A549 (cell line): Measurements from ENCODE around the gene DCP1A. TPM values are rescaled to one million over a fixed set of nuclear protein-coding genes. Genes with fewer than 3 reads are reported as not detected.

Experiments used
- ATAC-seq, 2 experiments: fragments of 200-7000 bp in 1 of 2; fragments of >200 bp in 1 of 2; cut with Nextera tagmentation in 1 of 2; cut with Tn5 transposase in 1 of 2; 3 replicates each; pipeline versions ENCODE4 v1.8.0 to v1.9.1; 2018 to 2020; ENCODE audit warnings: mild to moderate bottlenecking in 1 of 2, moderate library complexity in 1 of 2
- CTCF ChIA-PET: fragments of 300-600 bp; sonication (Branson Sonifier 250); formaldehyde crosslinking; extraction: SDS; loops from one replicate; lab custom pipeline; 2021; ENCODE audit warnings: antibody characterized with exemption, inconsistent platforms; lab: Yijun Ruan, JAX
- POLR2A ChIA-PET: fragments of 350-600 bp; formaldehyde crosslinking; extraction: SDS; loops from one replicate; lab custom pipeline; 2021; ENCODE audit warnings: antibody characterized with exemption, inconsistent platforms; lab: Yijun Ruan, JAX
- DNase-seq, 2 experiments: peaks; one replicate each; pipeline versions ENCODE4 v3.0.0 to v3.0.0-alpha.2; 2011 to 2016; ENCODE audit warnings: low read depth in 1 of 2, low spot score in 1 of 2
- FAIRE-seq: peaks from 2 replicates; lab custom pipeline; 2011; peaks lifted over from hg19 to GRCh38; lab: Jason Lieb, UNC
- H3K27ac ChIP-seq, 2 experiments: fragments of >200 bp; sonication (Bioruptor Twin); formaldehyde crosslinking; 3 replicates each; pipeline ENCODE4 v1.5.1; 2016 to 2017
- H3K4me1 ChIP-seq: fragments of >200 bp; sonication (Bioruptor Twin); formaldehyde crosslinking; 3 replicates; pipeline ENCODE4 v1.6.1; 2016
- H3K4me2 ChIP-seq: fragments of >200 bp; sonication (Bioruptor Twin); formaldehyde crosslinking; 3 replicates; pipeline ENCODE4 v1.6.1; 2016
- H3K4me3 ChIP-seq: fragments of >200 bp; sonication (Bioruptor Twin); formaldehyde crosslinking; 3 replicates; pipeline ENCODE4 v1.5.1; 2016
- H3K9me3 ChIP-seq: fragments of >200 bp; sonication (Bioruptor Twin); formaldehyde crosslinking; 3 replicates; pipeline ENCODE4 v1.6.1; 2016
- BHLHE40 ChIP-seq: IDR thresholded peaks from 2 replicates; pipeline ENCODE4 v1.6.1; 2012; ENCODE audit warnings: low read depth, low read length, inconsistent platforms
- CBX2 ChIP-seq: fragments of 200-600 bp; sonication (generic); IDR thresholded peaks from 2 replicates; pipeline ENCODE4 v1.6.1; 2016; ENCODE audit warnings: low read depth, mild to moderate bottlenecking, borderline replicate concordance
- CEBPB ChIP-seq, 2 experiments: fragments of >200 bp in 1 of 2; sonication (Bioruptor Twin) in 1 of 2; formaldehyde crosslinking in 1 of 2; IDR thresholded peaks; 2 replicates each; pipeline ENCODE4 v1.6.1; 2012 to 2016
- CHD4 ChIP-seq: fragments of 200-600 bp; sonication (generic); IDR thresholded peaks from 2 replicates; pipeline ENCODE4 v1.6.1; 2016; ENCODE audit warnings: antibody characterized with exemption, mild to moderate bottlenecking, borderline replicate concordance
- ESRRA ChIP-seq: fragments of 150-350 bp; IDR thresholded peaks from 2 replicates; pipeline ENCODE4 v1.6.1; 2014; ENCODE audit warnings: mild to moderate bottlenecking, low read length, borderline replicate concordance
- FOSB ChIP-seq: fragments of 250-450 bp; sonication (Bioruptor Pico); IDR thresholded peaks from 2 replicates; pipeline ENCODE4 v1.5.0; 2020; ENCODE audit warnings: mild to moderate bottlenecking, moderate library complexity
- FOSL2 ChIP-seq, 2 experiments: fragments of 450-650 bp in 1 of 2; fragments of >200 bp in 1 of 2; sonication (Bioruptor Twin) in 1 of 2; formaldehyde crosslinking; IDR thresholded peaks; 2 replicates each; pipeline versions ENCODE4 v1.5.0 to v1.6.1; 2016 to 2020; ENCODE audit warnings: mild to moderate bottlenecking in 1 of 2, moderate library complexity in 1 of 2
- GATA3 ChIP-seq: IDR thresholded peaks from 2 replicates; pipeline ENCODE4 v1.6.1; 2012; ENCODE audit warnings: borderline replicate concordance
- HEYL ChIP-seq: fragments of 250-450 bp; sonication (Bioruptor Pico); IDR thresholded peaks from 2 replicates; pipeline ENCODE4 v1.8.0; 2021; ENCODE audit warnings: mild to moderate bottlenecking, moderate library complexity
- HOXA7 ChIP-seq: fragments of 250-450 bp; sonication (Bioruptor Pico); IDR thresholded peaks from 2 replicates; pipeline ENCODE4 v1.5.0; 2020; ENCODE audit warnings: mild to moderate bottlenecking, moderate library complexity
- HOXB13 ChIP-seq: fragments of 250-450 bp; sonication (Bioruptor Pico); IDR thresholded peaks from 2 replicates; pipeline ENCODE4 v1.5.0; 2020; ENCODE audit warnings: low read depth, mild to moderate bottlenecking, moderate library complexity
- HOXB5 ChIP-seq: fragments of 250-450 bp; sonication (Bioruptor Pico); IDR thresholded peaks from 2 replicates; pipeline ENCODE4 v1.5.0; 2020; ENCODE audit warnings: mild to moderate bottlenecking, moderate library complexity
- JUNB ChIP-seq: fragments of >200 bp; sonication (Bioruptor Twin); formaldehyde crosslinking; IDR thresholded peaks from 2 replicates; pipeline ENCODE4 v1.6.1; 2016
- KDM5A ChIP-seq: fragments of 200-600 bp; sonication (generic); IDR thresholded peaks from 2 replicates; pipeline ENCODE4 v1.6.1; 2016; ENCODE audit warnings: antibody characterized with exemption, mild to moderate bottlenecking
- MAFK ChIP-seq: fragments of 450-650 bp; IDR thresholded peaks from 2 replicates; pipeline ENCODE4 v1.6.1; 2014; ENCODE audit not compliant: partially characterized antibody
- MAZ ChIP-seq: fragments of 150-350 bp; IDR thresholded peaks from 2 replicates; pipeline ENCODE4 v1.6.1; 2014; ENCODE audit warnings: antibody characterized with exemption, low read depth, low read length, borderline replicate concordance
- NFE2L2 ChIP-seq: fragments of 150-350 bp; conservative IDR thresholded peaks from 2 replicates; pipeline ENCODE4 v1.6.1; 2014; ENCODE audit warnings: low read length
- RAD21 ChIP-seq, 2 experiments: fragments of >200 bp in 1 of 2; sonication (Bioruptor Twin) in 1 of 2; formaldehyde crosslinking in 1 of 2; IDR thresholded peaks in 1 of 2; conservative IDR thresholded peaks in 1 of 2; 2 replicates in 1 of 2; 3 replicates in 1 of 2; pipeline ENCODE4 v1.6.1; 2012 to 2018; ENCODE audit warnings: inconsistent platforms in 1 of 2
- RCOR1 ChIP-seq: fragments of 150-350 bp; IDR thresholded peaks from 2 replicates; pipeline ENCODE4 v1.6.1; 2014; ENCODE audit warnings: antibody characterized with exemption, low read length, low read depth
- ZSCAN20 ChIP-seq: fragments of 250-450 bp; sonication (Bioruptor Pico); IDR thresholded peaks from 2 replicates; pipeline ENCODE4 v1.8.0; 2022; ENCODE audit warnings: mild to moderate bottlenecking, moderate library complexity
- WGBS: methylation state at CpG from one replicate; pipeline ENCODE4 v1.1.6; 2017; ENCODE audit errors: missing lambda C conversion rate; 5-methylcytosine and 5-hydroxymethylcytosine counted together
- polyA plus RNA-seq, 4 experiments: library from polyadenylated mRNA; depleted of rRNA in 3 of 4; stranded (reverse); fragments of >200 nt; fragmentation: RNase III in 1 of 4; extraction: RNeasy Plus Mini Kit Qiagen cat#74134 plus additional on column Dnase treatment in 1 of 4; gene quantifications; 2 replicates in 3 of 4; 3 replicates in 1 of 4; pipeline ENCODE4 v1.2.3, GENCODE V29; 2011 to 2017
- TF ChIP-seq, protein P1 (sequence below): fragments of 250-450 bp; sonication (Bioruptor Pico); IDR thresholded peaks from 2 replicates; pipeline ENCODE4 v1.5.0; 2020; ENCODE audit warnings: low read depth, mild to moderate bottlenecking, moderate library complexity
- TF ChIP-seq, protein P2 (sequence below): fragments of 150-350 bp; IDR thresholded peaks from 2 replicates; pipeline ENCODE4 v1.6.1; 2014; ENCODE audit warnings: low read depth, mild to moderate bottlenecking, low read length
- TF ChIP-seq, protein P3 (sequence below): IDR thresholded peaks from 2 replicates; pipeline ENCODE4 v1.6.1; 2012
- TF ChIP-seq, protein P4 (sequence below): fragments of >200 bp; sonication (Bioruptor Twin); formaldehyde crosslinking; IDR thresholded peaks from 3 replicates; pipeline ENCODE4 v1.5.1; 2016
- TF ChIP-seq, protein P5 (sequence below): fragments of >200 bp; sonication (Bioruptor Twin); formaldehyde crosslinking; IDR thresholded peaks from 3 replicates; pipeline ENCODE4 v1.6.1; 2016

DCP1A gene
- polyA plus RNA-seq, 2 of the 4 experiments (the other 2 are of a cell fraction): 7.3 to 27.4 TPM

DNA sequence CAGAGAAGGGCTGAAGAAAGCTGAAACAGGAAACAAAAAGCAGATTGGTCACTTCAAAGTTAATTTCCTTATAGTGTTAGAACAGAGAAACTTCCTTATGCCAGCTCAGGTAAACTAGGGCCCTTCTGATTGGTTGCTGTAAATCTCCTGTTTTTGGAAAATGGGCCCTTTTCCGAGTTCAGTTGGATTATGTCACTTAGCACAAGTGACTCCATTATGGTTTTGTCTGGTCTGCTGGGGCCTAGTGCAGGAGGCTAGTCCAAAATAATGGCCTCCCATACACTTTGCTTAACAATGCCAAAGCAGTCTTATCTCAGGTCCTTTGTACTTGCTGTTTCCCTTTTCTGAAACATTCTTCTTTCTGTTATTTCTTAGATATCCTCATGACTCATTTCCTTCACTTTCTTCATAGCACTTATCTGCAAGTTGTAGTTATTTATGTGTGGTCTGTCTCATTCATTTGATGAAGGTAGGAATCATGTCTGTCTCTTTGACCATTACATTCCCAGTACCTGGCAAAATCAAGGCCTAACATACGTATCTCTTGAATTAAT is 7.7 kb upstream of the DCP1A start (continued):
- TF ChIP-seq, protein P1, sequence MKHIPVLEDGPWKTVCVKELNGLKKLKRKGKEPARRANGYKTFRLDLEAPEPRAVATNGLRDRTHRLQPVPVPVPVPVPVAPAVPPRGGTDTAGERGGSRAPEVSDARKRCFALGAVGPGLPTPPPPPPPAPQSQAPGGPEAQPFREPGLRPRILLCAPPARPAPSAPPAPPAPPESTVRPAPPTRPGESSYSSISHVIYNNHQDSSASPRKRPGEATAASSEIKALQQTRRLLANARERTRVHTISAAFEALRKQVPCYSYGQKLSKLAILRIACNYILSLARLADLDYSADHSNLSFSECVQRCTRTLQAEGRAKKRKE (CRISPR knock-in tag): no peak
- TF ChIP-seq ZSCAN20: no peak
- TF ChIP-seq JUNB: no peak
- no peak for TF ChIP-seq HOXB13 (CRISPR knock-in tag)
- TF ChIP-seq, all 56 proteins: peak for 0

DNA sequence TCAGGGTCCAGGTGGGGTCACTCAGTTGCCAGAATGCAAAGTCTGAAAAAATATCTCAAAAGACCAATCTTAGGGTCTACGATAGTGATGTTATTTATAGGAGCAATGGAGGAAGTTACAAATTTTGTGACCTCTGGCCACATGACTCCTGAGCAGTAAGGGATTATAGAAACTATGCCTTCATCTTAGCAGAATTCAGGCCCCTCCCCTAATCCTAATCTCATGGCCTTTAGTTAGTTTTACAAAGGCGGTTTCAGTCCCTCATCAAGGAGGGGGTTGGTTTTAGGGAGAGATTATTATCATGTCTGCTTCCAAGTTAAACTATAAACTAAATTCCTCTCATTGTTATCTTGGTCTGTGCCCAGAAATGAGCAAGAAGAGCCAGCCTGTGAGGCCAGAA is 5.9 kb upstream of the DCP1A start:
- no peaks in the 10 kb centered on the region for H3K9me3 ChIP-seq
- no peak for ATAC-seq
- WGBS: 89% methylated on average over 2 of the region's 2 CpGs
- no peak overlapping the region for H3K4me2 ChIP-seq
- H3K4me3 ChIP-seq: no peak overlapping the region
- no peak for FAIRE-seq
- H3K27ac ChIP-seq: no peak overlapping the region
- peaks cover 14% of the 10 kb centered on the region; the same call in 2 of the 3 replicates for H3K4me1 ChIP-seq
- POLR2A ChIA-PET: no interaction called here
- TF ChIP-seq, protein P2, sequence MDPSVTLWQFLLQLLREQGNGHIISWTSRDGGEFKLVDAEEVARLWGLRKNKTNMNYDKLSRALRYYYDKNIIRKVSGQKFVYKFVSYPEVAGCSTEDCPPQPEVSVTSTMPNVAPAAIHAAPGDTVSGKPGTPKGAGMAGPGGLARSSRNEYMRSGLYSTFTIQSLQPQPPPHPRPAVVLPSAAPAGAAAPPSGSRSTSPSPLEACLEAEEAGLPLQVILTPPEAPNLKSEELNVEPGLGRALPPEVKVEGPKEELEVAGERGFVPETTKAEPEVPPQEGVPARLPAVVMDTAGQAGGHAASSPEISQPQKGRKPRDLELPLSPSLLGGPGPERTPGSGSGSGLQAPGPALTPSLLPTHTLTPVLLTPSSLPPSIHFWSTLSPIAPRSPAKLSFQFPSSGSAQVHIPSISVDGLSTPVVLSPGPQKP: no peak
- TF ChIP-seq ESRRA (no peak), KDM5A (no peak), RAD21 (conservative IDR thresholded peaks at IDR 0.05 in 1 of 2, IDR thresholded peaks at IDR 0.05 in 1 of 2) (no peak), HOXB5 (no peak), BHLHE40 (no peak), NFE2L2 (no peak), HEYL (CRISPR knock-in tag) (no peak), MAFK (no peak)
- TF ChIP-seq, protein P3, sequence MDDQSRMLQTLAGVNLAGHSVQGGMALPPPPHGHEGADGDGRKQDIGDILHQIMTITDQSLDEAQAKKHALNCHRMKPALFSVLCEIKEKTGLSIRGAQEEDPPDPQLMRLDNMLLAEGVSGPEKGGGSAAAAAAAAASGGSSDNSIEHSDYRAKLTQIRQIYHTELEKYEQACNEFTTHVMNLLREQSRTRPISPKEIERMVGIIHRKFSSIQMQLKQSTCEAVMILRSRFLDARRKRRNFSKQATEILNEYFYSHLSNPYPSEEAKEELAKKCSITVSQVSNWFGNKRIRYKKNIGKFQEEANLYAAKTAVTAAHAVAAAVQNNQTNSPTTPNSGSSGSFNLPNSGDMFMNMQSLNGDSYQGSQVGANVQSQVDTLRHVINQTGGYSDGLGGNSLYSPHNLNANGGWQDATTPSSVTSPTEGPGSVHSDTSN: no peak
- TF ChIP-seq, protein P1 (CRISPR knock-in tag): no peak
- TF ChIP-seq, protein P4, sequence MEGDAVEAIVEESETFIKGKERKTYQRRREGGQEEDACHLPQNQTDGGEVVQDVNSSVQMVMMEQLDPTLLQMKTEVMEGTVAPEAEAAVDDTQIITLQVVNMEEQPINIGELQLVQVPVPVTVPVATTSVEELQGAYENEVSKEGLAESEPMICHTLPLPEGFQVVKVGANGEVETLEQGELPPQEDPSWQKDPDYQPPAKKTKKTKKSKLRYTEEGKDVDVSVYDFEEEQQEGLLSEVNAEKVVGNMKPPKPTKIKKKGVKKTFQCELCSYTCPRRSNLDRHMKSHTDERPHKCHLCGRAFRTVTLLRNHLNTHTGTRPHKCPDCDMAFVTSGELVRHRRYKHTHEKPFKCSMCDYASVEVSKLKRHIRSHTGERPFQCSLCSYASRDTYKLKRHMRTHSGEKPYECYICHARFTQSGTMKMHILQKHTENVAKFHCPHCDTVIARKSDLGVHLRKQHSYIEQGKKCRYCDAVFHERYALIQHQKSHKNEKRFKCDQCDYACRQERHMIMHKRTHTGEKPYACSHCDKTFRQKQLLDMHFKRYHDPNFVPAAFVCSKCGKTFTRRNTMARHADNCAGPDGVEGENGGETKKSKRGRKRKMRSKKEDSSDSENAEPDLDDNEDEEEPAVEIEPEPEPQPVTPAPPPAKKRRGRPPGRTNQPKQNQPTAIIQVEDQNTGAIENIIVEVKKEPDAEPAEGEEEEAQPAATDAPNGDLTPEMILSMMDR: no peak
- TF ChIP-seq, protein P5, sequence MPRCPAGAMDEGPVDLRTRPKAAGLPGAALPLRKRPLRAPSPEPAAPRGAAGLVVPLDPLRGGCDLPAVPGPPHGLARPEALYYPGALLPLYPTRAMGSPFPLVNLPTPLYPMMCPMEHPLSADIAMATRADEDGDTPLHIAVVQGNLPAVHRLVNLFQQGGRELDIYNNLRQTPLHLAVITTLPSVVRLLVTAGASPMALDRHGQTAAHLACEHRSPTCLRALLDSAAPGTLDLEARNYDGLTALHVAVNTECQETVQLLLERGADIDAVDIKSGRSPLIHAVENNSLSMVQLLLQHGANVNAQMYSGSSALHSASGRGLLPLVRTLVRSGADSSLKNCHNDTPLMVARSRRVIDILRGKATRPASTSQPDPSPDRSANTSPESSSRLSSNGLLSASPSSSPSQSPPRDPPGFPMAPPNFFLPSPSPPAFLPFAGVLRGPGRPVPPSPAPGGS: no peak
- TF ChIP-seq, all 56 proteins: peak for 0
- CTCF ChIA-PET: interaction anchor here (0.7 kb wide), 1 partner anchor 25 kb away, joined by 3 read pairs; no protein-coding TSS in a partner anchor
- no peak for DNase-seq

DNA sequence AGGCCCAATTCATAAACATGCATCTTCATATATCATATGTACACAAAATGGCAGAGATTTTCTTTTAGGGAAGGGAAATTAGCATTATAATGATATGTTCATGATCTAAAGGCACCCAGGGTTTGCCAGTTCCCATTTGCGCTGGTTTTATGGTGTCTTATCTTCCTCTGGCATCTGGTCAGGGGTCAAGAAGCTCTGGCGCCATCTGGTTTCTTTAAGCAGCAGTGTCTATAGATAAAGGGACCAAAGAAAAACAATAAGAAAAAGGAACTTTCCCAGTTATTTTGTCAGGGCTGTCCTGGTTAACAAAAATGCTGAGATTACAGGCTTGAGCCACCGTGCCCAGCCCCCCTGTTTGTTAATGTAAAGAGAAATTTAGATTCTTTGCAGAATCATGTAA is 3.3 kb upstream of the DCP1A start:
- WGBS: 3% methylated on average over 3 of the region's 3 CpGs
- ATAC-seq (no peak), DNase-seq (peak; percentile 10 to 67), FAIRE-seq (no peak)
- peak overlapping the region; percentile 16 to 31; a peak in 5 of 6 replicates for H3K27ac ChIP-seq
- H3K4me3 ChIP-seq: no peak overlapping the region
- CTCF ChIA-PET: interaction anchor here (0.8 to 1.8 kb wide), 7 partner anchors 11 to 357 kb away, joined by 3 to 4 read pairs (median 3); no protein-coding TSS in a partner anchor
- peaks cover 15% of the 10 kb centered on the region; the same call in 2 of the 3 replicates for H3K4me1 ChIP-seq
- H3K4me2 ChIP-seq: peak overlapping the region; percentile 27; the same call in 2 of the 3 replicates
- H3K9me3 ChIP-seq: no peaks in the 10 kb centered on the region
- POLR2A ChIA-PET: no interaction called here
- TF ChIP-seq CEBPB (IDR thresholded peaks at IDR 0.05): no peak
- no peak for TF ChIP-seq HOXA7 (CRISPR knock-in tag)
- TF ChIP-seq CHD4: no peak
- no peak for TF ChIP-seq JUNB
- TF ChIP-seq RCOR1: no peak
- TF ChIP-seq, protein P1 (CRISPR knock-in tag): no peak
- TF ChIP-seq MAZ: no peak
- TF ChIP-seq MAFK: no peak
- peak; percentile 89 for TF ChIP-seq GATA3
- no peak for TF ChIP-seq CBX2
- no peak for TF ChIP-seq FOSB (CRISPR knock-in tag)
- no peak for TF ChIP-seq FOSL2 (IDR thresholded peaks at IDR 0.05)
- no peak for TF ChIP-seq FOSL2 (CRISPR knock-in tag; IDR thresholded peaks at IDR 0.05)
